Fibroblast of the conjunctiva (primary cell): Measurements from ENCODE around the gene SPOCK2.
"Not testable (repeated sequence)": the region's sequence is repeated elsewhere in the genome, so short reads cannot be mapped to it uniquely, and the experiment has no call there.

Source experiments
- DNase-seq: peaks from one replicate; pipeline ENCODE4 v3.0.0-alpha.2; 2010; ENCODE audit warnings: low read depth

SPOCK2 gene

GRCh38 chr10:72108004-72108370 is 19.6 kb upstream of the SPOCK2 start:
- DNase-seq: not testable (repeated sequence)

GRCh38 chr10:72107325-72108003 is 19.1 kb upstream of the SPOCK2 start:
- DNase-seq: no peak

DNA sequence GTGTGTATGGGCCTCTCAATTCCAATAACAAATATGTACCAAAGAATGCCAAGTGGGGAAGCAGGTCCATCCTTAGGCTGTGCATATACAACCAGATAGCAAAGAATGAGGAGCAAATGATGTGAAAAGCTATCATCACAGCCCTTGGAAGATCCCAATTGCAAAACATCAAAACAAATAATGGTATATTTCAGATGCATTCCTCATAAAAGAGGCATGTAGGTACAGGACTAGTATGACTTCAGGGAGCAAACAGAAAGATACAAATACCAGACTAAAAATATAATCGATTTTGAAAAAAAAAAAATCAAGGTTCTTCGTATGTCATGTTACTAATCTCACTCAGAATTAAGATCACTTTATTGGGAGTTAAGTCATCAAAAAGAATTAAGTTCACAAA is 18.5 kb upstream of the SPOCK2 start:
- no peak for DNase-seq

DNA sequence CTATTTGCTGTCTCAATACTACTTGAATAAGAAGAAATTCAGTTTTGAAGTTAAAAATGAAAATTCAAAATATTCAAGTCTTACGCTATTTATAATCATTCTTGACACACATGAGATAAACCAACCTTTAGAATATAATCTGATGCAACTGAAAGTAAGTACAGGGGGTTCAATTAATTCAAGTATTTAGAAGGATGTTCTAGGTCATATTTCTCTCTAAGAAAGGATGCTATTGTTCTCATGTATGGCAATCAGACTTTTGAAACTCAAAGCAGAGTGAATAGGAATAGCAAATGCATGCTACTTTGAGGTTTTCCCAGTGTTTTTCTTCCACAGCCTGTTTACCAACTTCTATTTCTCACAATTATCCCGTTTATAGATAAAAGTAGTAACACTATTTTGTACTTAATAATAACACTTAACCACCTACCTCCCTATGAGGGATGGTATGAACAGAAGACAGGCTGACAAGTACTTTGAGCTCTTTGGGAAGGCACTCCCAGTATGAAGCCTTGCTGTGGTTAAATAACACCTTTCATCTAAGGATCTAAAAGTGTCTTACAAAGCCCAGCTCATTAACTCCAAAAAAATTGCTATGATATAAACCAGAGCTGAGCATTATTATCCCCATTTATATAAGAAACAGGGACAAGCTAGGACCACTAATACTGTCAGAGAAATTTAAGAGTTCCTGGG is 18.0 kb upstream of the SPOCK2 start:
- DNase-seq: no peak

- DNase-seq: no peak
Observed at GRCh38 chr10:72105710-72106109, 17.4 kb upstream of the SPOCK2 start.

- no peak for DNase-seq
Observed at GRCh38 chr10:72105098-72105475, 16.7 kb upstream of the SPOCK2 start.

- DNase-seq: peak; percentile 20
Observed at GRCh38 chr10:72104472-72105097, 16.2 kb upstream of the SPOCK2 start.

GRCh38 chr10:72099600-72099921 is 11.2 kb upstream of the SPOCK2 start:
- DNase-seq: no peak

GRCh38 chr10:72098836-72099599 is 10.7 kb upstream of the SPOCK2 start:
- no peak for DNase-seq

DNA sequence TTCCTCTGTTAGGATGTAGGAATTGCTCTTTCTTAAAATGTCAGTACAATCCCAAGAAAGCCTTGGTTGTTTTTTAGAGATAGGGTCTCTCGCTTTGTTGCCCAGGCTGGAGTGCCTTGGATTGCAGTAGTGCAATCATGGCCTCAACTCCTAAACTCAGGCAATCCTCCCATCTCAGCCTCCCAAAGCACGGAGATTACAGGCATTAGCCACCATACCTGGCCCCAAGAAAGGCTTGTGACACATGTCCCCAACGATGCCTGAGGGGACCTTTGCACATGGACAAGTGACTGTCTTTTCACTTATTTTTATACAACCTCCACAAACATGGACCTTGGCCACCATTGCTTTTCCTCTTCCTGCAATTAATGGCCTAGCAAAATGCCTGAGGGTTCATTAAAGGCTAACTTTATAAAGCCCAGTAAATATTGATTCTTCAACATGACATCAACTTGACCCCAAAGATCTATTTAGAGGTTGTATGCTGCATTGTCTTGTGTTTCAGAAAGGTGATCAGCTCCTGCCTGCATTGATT is 10.0 kb upstream of the SPOCK2 start:
- no peak for DNase-seq

DNA sequence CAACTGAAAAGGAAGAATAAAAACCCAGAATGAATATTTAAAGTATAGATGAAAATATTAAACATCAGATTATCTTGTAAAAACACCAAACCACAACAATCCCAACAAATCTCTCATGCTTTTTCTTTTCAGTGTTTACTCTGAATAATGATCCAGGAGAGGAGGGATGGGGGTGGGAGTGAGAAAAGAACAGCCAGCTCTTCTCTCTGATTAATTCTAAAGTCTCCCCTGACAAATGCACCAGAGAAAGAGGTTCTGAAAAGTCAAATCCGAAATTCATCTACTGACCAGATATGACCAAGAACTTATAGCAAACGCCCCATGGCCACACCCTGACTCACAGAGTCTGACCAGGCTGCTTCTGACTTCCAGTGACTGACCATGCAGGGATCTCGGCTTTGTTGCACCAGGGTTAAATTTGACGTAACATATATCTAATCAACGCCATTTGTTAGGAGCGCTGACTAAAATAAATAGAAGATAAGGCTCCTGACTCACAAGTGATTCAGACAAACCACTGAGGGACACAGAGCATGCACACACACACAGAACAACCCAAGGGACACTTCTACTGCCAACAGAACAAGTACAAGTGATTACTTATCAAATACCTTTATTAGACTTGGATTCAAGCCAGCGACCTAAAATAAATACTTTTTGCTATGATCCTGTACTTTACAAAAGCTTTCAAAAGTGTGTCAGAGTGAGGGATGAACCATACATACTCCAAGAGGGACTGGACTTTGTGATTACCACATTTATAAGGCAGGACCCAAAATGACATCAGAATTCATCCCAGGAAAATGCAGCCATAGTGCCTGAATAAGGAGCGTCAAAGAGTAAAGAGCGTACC is 9.3 kb upstream of the SPOCK2 start:
- DNase-seq: peak; percentile 60

- peak; percentile 6 for DNase-seq
Observed at GRCh38 chr10:72096115-72097000, 8.0 kb upstream of the SPOCK2 start.

- no peak for DNase-seq
Observed at GRCh38 chr10:72095195-72095594, 6.8 kb upstream of the SPOCK2 start.

DNA sequence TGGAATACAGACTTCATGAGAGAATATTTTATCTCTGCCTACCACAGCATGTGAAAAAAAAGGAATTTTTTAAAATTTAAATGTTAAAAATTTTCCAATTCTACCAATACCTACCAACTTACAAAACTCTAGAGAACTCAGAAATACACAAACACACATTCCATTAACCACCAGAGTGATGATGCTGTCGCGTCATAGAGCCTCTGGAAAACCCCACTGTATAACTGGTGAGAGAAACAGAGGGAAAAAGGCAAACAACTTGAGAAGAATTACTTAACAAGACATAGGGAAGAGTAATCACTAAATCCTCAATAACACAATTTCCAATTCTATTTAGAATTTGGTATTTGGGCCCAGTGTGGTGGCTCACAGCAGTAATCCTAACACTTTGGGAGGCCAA is 6.2 kb upstream of the SPOCK2 start:
- no peak for DNase-seq

DNA sequence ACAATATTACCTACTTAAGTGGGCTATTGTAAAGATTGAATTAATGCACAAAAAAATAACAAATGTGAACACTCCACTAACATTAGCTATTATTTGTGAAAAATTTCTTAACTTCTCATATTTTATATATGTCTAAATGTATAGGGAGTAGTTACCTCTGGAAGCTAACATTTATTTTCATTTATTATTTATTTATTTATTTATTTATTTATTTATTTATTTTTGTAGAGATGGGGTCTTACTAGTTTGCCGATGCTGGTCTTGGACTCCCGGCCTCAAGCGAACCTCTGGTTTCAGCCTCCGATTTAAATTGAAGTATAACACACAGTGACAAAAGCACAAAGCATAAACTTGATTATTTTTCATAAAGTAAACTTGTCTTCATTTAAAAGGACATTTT is 5.1 kb upstream of the SPOCK2 start:
- no peak for DNase-seq

- DNase-seq: no peak
Observed at GRCh38 chr10:72092987-72093386, 4.6 kb upstream of the SPOCK2 start.

DNA sequence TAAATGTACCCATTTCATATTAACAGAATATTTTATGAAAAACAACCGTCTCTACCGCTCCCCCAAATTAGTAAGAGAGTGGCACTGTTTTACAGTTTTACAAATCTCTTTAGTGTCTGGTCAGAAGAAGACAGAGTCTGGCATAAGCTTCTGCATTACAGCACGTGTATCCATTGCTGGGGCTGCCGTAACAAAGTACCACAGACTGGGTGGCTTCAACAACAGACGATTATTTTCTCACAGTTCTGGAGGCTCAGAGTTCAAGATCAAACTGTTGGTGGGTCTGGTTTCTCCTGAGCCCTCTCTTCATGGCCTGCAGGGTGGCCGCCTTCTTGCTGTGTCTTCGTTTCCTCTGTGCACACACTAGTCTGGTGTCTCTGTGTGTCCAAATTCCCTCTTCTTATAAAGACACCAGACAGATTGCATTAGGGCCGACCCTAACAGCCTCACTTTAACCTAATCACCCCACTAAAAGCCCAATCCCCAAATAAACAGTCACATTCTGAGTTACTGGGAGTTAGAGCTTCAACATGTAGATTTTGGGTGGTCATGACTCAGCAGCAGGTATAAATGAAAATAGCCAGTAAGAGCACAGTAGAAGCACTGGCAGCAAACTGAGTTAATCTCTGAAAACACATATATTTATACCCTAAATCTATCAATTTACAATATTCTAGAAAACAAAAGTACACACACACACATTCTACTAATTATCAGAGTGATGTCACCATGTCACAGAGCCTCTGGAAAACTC is 4.0 kb upstream of the SPOCK2 start:
- DNase-seq: no peak

DNA sequence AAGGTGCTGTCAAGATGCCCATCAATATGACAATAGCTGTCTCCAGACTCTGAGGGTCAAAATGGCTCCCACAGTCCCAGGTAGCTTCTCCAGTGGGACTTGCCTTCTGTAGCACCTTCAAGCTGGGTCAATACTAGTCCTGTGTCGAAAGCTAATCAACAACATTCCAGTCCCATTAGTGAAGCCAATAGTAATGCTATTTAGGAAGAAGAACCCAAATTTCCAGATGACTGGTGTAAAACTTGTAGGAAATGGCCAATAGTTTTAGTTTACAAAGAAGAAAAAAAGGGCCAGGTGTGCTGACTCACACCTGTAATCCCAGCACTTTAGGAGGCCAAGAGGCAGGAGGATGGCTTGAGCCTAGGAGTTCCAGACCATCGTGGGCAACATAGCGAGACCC is 2.0 kb upstream of the SPOCK2 start:
- DNase-seq: no peak

DNA sequence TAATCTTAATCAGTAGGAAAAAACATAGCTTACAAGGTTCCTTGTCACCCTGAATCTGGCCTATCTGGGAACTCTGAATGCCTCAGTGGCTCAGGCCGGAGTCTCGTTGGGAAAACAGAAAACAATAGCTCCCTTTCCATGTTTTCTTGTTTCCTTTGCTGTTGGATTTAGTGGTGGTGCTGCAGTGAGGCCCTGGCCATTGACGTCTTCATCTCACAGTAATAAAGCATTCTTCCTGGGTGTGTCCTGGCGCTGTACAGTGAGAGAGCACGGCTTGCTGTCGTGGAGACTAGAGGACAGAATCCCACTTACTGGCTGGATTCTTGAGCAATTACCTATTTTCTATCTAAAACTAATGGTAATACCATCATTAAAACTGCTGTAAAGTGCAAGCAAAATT is 1.3 kb upstream of the SPOCK2 start:
- no peak for DNase-seq
